Germinal center (tissue), 1 donor: ENCODE measurements around the gene CHD2.

Experiments
- DNase-seq: peaks from one replicate; pipeline ENCODE4 v3.0.0; 2012; ENCODE audit warnings: mixed read lengths, low spot score

The CHD2 gene

DNA sequence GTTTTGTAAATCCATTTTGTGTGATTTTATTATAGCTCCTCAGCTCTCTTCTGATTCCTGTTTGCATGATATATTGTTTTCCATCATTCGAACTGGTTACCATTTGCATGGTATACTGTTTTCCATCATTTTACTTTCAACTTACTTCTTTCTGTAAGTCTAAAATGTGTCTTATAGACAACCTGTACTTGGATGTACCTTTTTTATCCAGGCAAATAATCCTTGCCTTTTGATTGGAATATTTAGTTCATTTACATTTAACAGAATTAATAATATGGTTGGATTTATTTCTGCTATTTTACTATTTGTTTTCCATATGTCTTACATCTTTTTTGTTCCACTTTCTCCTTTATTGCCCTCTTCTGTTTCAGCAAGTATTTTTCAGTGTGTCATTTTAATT is 62.8 kb downstream of the CHD2 start:
- DNase-seq = no peak

DNA sequence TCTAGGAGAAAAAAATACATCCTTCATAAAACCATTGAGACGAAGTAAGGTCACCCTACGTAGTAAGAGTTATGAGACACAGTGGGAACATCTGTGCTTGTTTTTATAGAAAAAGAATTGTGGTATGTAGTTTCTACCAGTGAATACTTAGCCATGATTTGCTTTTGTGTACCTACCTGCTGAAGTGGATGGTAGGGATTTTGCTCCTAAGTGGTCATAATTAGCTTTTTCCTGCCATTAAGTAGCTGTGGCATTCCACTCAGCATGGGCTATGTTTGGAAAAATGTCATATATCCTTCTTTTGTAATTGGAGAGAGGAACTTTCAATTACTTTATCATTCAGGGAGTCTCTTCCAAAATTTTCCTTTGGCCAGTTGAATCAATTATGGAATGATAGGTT is 63.7 kb downstream of the CHD2 start:
- no peak for DNase-seq

DNA sequence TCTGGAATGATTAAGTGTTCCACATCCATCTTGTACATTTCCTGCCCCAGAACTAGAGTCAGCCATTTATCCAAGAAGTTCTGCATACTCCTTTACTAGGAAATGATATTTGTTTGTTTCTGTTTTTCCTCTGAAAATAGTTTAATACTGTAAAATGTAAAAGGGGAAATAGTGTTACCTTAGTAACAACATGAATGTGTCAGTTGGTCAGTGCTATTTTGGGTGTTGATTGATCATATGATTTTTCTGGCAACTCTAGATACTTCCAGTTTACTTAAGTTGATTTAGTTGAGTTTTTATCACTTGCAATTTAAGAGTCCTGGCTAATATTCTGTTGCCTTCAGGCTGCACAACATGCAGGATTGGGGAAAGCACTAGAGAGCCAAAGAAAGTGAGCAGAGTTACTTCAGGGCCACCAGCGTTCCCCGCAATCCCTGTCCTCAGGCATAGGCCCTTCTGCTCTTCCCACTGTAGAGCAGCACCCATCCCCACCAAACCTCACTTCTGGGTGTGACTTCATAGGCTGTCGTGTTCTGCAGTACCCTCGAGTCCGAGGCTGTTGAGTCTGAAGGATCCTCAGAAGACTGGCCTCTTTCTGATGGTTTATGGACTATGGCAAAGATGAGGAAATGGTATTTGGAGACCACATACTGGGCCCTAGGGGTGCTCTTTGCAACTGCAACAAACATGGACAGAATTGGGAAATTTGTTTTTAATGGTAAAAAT is 69.0 kb downstream of the CHD2 start:
- no peak for DNase-seq

DNA sequence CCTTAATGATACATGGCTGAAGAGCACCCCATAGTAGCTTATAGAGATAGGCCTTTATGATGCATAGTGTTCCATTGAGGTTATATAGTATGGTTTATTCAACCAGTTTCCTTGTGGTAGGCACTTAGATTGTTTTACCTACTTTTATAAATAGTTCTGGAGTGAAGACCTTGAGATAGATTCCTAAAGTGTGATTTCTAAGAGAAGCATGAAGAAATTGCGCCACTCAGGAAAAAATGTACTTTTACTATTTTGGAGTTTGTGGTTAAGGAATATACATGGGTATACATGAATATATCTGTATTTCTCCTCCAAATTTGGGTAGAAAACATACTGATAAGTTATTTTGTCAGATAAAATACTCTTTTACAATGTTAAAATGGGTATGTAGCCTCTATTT is 70.5 kb downstream of the CHD2 start:
- no peak for DNase-seq

DNA sequence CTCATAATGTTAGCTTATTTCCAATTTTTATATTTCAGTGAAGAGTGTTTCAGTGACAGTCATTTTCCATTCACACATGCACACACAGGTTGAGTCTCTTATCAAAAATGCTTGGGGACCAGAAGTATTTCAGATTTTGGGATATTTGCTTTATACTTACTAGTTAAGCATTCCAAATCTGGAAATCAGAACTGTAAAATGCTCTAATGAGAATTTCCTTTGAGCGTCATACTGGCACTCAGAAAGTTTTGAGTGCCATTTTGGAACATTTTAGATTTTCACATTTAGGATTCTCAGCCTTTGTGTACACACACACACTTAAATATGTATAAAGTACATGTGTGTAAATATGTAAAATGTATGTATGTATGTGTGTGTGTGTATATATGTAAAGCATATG is 71.0 kb downstream of the CHD2 start:
- no peak for DNase-seq

DNA sequence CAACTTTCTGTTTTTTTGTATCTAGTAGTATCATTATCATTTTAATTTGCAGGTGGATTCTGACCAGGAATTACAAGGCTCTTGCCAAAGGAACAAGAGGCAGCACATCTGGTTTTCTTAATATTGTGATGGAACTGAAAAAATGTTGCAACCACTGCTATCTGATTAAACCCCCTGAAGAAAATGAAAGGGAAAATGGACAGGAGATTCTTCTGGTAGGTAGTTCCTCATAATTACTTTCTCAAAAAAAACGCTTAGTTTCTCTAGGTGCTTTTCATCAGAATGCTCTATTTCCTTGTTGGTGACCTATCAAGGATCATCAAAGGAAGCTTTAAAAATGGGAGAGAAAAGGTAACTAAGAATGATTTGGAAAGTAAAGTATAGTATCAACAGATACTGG is 71.6 kb downstream of the CHD2 start:
- DNase-seq = no peak

DNA sequence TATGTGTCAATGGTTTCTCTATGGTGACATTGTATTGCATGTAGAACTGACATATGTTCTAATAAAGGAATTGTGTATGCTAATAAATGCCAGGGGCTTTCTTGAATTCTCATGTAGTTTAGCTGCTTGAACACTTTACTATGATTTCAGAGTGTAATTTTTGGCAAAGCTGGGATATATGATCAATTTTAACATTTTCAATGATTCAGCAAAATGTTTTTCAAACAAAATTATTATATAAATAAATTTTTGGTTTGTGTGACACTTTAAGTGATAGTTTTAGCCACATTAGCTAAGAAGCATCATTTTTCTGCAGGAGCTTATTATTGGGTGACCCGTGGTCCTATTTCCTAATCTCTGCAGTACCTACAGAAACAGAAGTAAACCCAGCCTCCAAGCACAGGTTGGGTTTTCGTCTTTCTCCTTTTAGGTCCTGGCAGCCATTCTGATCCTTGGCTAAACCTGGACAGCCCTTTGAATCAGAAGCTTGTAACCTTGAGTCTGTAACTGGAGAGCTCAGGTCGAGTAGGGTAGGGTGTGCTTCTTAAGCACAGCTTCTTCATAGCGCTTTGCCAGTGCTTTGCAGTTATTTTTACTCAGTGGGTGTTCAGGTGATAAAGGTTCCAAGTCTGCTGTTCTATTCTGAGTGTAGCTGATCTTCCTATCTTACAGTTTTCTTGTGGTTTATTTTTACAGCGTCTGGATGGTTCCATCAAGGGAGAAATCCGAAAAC is 74.2 kb downstream of the CHD2 start:
- DNase-seq = no peak

DNA sequence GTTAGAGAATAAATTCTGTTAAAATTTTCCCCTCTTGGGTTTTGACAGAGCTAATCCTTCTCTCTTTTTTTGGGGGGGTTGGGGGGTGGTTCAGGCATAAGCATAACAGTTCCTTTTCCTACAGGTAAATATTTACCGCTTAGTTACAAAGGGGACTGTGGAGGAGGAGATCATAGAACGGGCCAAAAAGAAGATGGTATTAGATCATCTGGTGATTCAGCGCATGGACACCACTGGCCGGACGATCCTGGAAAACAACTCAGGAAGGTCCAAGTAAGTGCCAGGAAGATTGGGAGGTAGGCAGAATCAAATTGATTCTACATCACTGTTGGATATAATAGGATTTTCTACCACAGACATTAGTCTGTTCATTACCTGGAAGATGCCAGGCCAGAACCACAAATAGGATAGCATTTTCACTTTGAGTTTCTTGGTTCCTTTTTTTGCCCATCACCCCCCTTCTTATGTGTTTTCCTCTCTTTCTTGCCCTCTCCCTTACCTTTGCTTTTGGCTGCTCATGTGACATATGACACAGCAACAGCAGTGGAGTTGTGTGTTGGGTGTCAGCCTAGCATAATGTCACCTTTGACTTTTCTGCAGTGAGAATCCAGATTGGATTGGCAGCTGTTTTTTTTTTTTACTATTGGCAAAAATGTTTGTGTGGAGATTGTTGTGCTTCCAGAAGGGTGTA is 79.0 kb downstream of the CHD2 start:
- DNase-seq = no peak

DNA sequence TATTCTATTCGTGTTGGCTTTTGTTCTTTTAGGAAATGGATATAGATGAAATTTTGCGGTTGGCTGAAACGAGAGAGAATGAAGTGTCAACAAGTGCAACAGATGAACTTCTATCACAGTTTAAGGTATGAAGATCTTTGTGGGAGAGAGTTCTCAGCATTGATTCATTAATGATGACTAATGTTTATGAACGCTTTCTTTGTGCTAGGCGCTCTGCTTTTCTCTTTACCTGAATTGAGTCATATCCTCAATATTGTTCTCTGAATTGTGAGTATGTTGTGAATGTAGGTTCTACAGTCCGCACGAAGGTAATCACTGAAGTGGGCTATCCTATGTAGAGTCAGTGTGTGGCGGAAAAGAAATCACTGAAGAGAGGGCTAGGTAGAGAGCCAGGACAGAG is 81.2 kb downstream of the CHD2 start:
- DNase-seq = no peak

DNA sequence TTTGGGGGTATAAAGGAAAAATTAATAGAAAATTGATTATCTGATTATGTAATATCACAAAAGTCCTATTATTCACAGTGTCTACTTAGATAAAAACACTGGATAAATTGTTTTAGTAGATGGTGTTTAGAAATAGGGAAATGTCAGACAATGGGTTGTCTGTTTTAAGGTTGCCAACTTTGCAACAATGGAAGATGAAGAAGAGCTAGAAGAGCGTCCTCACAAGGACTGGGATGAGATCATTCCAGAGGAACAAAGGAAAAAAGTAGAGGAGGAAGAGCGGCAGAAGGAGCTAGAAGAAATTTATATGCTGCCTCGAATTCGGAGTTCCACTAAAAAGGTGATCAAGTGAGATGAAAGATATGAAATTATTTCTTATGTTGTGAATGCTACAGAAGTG is 84.0 kb downstream of the CHD2 start:
- no peak for DNase-seq

DNA sequence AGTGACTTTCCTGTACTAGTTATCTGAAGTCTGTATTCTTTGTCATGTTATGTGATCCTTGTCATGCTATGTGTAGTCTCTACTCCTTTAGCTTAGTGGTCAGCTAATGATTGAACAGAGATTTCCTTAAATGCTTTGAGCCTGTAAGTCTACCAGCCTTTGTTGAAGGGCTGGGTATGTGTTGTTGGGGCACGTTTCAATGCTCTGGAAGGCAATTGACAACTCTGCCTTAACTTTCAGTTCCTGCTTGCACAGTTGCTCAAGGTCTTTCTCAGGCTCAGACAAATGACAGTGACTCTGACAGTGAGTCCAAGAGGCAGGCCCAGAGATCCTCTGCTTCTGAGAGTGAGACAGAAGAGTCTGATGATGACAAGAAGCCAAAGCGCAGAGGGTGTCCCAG is 89.3 kb downstream of the CHD2 start:
- no peak for DNase-seq

DNA sequence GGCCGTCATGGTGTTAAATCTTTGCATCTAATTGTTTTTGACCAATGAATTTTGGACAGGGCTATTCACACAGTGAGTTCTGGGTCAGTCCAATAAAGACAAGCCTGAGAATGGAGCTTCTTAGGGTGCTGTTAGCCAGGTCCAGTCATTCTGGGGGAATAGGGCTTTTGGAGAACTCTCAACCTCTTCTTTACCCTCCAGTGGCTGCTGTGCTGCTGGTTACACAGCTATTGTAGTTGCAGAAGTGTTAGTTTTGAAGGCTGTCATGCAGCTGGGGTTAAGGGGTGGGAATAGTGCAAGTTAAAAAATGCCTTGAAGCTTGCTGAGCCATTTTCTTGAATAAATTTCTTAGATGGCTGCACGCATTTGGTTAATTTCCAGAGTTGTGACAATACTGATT is 89.9 kb downstream of the CHD2 start:
- no peak for DNase-seq

DNA sequence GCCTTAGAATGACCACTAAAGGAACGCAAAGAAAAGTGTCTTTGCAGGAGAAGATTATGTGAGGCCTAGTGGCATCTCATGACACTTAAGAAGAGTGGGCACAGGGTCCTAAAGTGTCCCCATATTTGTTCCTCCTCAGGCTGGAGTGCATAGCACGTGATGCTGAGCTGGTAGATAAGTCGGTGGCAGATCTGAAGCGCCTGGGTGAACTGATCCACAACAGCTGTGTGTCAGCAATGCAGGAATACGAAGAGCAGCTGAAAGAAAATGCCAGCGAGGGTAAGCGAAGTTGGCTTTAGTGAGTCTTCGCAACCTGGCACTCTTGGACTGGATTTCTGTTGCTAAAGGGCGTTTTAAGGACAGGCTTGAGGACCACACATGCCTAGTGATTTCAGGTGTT is 92.6 kb downstream of the CHD2 start:
- no peak for DNase-seq

DNA sequence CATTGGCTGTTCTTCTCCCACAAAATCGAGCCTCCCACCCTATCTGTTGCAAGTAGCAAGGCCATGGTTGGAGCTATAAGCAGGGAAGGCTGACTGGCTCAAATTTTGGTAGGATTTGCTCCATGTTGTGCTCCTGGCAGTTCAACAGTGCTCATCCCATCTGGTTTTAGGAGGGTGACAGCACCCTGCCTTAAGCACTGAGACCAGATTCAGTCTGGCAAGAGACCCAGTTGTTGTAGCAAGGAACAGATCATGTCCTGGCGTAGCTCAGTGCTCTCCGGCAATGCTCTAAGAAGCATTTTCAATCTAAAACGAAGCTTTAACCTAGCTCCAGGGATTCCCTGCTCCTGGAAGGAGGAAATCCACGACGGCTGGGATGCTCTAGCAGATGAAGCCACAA is 97.7 kb downstream of the CHD2 start:
- no peak for DNase-seq

DNA sequence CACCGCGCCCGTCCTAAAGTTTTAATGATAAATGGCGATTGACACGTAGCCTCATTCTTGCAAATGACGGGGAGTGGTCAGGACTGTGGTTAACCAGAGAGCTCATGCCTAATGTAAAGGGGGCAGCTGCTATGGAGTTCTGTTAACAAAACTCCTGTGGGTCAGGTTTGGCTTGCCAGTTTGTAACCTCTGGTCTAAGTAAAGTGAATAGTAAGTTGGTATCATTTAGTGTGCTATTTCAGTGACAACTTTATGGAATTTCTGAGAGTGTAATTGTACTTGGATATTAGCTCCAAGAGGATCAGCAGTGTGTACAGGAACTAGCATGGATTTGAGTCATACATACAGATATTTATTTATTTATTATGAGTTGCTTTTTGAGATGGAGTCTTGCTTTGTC is 101.0 kb downstream of the CHD2 start:
- DNase-seq = no peak

DNA sequence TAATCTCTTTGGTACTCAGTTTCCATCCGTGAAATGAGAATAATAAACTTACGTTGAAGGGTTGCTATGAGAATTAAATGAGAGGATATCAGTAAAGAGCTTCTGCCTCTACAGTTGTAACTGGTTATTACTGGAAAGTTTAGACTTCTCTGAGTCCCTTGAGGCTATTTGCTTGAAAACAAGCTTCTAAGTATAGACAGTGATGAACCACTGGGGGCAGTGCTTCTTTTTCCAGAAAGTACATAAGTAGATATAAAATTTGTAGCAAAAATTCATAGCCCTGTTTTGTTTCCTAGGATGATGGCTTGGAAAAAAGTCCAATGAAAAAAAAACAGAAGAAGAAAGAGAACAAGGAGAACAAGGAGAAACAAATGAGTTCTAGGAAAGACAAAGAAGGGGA is 101.8 kb downstream of the CHD2 start:
- no peak for DNase-seq

DNA sequence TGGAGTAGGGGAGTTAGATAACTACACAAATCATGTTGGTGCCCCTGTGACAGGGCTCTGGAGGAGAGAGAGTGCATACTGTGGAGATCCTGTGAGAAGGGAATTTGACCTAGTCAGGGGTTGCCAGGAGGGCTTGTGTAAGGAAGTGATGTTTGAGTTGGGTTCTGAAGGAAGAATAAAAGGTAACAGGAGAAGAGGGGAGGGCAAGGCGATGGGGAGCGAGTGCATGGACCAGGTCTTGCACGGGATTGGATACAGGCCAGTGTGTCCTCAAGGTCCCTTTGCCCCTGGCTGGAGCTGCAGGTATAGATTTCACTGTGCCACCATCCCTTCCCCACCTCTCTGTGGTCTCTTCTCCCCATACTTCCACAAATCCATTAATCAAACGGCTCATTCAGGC is 105.0 kb downstream of the CHD2 start:
- no peak for DNase-seq

DNA sequence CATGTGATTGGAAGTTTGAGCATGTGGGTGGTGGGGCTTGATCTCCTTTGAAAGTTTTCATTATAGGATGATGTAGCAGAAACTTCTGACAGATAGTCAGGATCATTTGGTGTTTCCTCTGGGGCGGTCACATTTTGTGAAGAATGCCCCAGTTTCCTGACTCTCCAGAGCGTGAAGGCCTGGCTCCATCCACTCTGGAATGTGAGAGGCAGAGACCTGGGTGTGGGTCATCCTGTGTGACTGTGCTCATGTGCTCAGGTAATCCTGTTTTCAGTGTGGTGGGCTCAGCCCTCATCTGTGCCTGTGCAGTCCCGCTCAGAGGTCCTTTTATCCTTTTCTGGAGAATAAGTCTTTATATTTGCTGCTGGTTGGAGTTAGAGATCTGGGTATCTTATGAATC is 107.9 kb downstream of the CHD2 start:
- no peak for DNase-seq

DNA sequence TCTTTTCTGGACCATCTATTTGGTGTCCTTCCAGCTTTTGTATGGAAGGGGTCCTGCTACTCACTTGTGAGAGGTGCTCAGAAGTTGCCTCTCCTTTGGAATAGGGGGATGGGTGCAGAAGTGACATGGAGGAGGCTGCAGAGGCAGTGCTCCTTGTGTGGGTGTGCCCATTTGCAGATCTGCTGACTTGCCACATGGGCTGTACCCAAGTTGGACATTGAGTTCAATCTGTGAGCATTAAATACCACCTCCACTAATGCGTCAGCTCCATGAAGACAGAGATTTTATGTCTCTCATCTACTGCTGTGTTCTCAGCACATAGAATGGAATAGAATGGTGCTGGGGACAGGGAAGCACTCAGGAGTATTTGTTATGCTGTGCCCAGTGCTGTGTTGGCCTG is 112.7 kb downstream of the CHD2 start:
- DNase-seq = no peak

DNA sequence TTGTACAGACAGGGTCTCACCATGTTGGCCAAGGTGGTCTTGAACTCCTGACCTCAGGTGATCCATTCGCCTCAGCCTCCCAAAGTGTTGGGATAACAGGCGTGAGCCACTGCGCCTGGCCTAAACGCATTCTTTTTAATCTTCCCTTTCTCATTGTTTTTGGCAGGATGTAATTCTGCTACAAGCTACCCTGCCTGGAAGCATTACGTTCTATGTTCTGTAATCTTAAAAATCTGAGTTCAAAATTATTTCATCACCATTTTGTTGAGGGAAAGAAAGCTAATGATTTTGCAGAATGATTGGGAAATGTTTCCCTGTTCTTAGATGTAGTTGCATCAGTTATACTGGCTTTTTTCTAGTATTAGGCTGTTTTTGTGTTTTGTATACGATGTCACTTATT is 117.4 kb downstream of the CHD2 start:
- no peak for DNase-seq

DNA sequence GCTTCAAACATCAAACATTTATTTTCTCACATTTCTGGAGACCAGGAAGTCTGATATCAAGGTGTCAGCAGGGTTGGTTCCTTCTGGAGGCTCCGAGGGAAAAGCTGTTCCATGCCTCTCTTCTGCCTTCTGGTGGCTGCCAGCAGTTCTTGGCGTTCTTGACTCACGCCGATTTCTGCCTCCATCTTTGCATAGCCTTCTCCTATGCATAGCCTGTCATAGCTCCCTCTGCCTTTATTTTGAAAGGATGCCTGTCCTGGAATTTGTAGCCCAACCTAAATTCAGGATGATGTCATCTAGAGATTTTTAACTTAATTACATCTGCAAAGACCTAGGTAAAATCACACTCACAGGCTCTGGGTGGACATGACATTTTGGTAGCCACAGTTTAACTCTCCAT is 118.5 kb downstream of the CHD2 start:
- DNase-seq = no peak

DNA sequence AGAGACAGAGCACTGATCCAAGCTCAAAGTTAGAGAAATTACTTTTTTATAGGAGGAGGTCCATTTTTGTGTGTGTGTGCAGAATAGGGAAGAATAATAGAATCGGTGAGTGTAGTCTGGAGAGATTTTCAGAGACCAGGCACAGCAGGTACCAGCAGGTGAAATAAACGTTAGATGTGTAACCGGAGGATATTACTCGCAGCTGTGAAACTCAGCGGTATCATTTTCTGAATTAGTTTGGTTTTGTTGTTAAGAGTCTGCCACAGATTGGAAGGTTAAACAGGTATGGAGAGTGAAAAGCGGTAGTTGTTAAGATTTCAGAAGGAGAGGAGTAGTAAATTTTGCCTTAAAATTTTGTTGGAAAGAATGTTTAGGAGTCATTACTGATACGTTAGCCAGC is 119.0 kb downstream of the CHD2 start:
- DNase-seq = no peak

DNA sequence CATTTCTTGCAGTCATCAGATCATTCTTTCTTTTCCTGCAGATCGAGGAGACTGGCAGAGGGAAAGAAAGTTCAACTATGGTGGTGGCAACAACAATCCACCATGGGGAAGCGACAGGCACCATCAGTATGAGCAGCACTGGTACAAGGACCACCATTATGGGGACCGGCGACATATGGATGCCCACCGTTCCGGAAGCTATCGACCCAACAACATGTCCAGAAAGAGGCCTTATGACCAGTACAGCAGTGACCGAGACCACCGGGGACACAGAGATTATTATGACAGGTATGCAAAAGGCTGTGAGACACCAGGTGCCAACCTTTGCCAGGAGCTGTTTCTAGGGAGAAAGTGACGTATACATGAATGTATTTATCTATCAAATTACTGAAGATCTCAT is 119.8 kb downstream of the CHD2 start:
- no peak for DNase-seq
